Stimulated activated CD8-positive, alpha-beta memory T cell treated with anti-CD3 and anti-CD28 coated beads, Interleukin-2, amount 100 ng/mL, for 48 hours (primary cell): Measurements from ENCODE around the gene SERPINB6.
"Not testable (repeated sequence)": the region's sequence is repeated elsewhere in the genome, so short reads cannot be mapped to it uniquely, and the experiment has no call there.

Source experiments
- DNase-seq, 2 donors: peaks; one replicate each; pipeline ENCODE4 v3.0.0-alpha.2; 2020; ENCODE audit warnings: low read depth in 2 of 2

SERPINB6 gene

DNA sequence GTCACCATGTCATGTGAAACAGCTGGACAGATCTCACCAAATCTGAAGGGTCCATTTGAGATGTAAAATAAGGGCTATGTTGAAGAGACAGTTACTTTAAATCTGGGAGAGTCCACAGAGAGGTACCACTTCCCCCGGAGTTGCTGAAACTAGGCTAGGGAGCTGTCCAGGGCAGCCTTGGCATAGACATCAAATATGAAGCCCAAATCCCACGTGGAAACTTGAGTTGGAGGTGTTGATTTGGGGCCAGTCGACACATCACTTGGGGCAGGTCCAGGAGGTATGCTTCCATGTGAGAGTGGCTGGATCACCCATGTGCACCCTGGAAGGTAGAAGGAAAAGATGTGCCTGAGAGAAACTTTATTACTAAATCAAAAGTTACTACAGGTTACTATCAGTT lies 56.2 kb downstream of the SERPINB6 start:
- no peak for DNase-seq

DNA sequence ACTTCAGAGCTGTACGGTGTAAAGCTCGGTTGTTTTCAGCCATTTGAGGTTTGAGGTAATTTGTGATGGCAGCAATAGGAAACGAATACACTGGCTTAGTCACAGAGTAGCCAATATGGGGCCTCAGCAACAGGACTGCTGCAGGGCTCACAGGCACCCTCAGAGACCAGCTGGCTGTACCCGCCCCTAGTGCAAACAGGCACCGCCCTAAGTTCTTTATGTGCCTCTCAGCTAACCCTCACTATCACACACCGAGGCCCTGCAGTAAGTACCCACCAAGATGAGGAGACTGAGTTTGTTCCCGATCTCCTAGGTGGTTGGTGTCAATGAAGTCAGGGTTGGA lies 57.1 kb downstream of the SERPINB6 start:
- no peak for DNase-seq

DNA sequence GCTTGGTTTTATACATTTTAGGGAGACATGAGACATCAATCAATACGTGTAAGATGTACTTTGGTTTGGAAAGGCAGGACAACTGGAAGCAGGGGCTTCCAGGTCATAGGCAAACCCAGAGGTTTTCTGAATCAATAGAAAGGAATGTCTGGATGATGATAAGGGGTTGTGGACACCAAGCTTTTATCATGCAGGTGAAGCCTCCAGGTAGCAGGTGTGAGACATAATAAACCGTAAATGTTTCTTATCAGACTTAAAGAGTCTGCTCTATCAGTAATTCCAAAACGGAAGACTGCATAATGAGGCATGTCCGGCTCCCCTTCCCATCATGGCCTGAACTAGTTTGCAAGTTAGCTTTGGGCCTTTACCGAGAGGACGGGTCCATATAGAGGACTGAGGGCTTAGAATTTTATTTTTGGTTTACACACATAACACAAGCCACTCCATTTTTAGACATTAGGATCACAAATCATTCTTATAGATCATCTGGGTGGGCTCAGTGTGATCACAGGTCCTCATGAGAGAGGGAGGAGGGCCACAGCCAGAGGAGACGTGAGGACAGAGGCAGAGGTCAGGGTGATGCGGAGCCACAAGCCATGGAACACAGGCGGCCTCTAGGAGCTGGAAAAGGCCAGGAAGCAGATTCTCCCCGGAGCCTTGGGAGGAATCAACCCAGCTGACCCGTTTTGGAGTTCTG lies 57.6 kb downstream of the SERPINB6 start:
- no peak for DNase-seq

DNA sequence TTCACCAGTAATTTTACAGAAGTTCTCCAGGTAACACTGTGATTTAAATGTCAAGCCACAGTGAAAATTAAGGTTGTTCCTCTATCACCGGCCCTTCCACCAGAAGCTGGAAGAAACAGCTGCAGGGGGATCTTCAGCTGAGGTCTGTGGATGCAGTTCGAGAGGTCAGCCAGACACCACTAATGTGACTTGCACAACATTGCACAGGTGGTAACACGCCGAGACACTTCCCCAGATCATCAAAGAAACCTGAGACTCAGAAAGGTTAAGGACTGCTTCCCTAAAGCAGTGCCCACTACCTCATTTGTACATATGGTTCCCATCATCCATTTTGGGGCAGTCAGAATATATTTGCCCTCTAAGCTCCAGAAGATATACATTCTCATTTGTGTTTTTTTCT lies 60.2 kb downstream of the SERPINB6 start:
- DNase-seq: no peak

DNA sequence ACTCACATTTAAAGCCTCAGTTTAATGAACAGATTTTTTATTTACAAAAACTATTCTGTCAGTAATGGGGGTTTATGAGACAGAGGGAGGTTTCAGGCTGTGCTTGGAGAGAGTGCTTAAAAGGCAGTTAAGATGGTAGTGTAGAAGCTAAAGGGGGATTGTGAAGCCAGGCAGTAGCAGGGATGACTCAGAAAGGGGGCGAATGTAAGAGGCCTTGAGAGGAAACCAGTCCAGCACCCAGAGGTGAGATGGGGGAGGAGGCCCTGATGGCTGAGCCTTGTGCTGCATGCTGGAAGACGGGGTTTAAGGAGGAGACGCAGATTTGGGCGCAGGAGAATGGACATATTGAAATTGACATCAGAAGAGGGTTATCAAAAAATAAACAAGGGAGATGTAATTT lies 61.6 kb downstream of the SERPINB6 start:
- DNase-seq: peak in 1 of 2 donors; percentile 32

DNA sequence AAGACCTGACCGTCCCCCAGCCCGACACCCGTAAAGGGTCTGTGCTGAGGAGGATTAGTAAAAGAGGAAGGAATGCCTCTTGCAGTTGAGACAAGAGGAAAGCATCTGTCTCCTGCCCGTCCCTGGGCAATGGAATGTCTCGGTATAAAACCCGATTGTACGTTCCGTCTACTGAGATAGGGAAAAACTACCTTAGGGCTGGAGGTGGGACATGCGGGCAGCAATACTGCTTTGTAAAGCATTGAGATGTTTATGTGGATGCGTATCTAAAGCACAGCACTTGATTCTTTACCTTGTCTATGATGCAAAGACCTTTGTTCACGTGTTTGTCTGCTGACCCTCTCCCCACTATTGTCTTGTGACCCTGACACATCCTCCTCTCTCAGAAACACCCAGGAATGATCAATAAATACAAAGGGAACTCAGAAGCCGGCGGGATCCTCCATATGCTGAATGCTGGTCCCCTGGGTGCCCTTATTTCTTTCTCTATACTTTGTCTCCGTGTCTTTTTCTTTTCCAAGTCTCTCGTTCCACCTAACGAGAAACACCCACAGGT lies 62.2 kb downstream of the SERPINB6 start:
- not testable (repeated sequence) for DNase-seq

DNA sequence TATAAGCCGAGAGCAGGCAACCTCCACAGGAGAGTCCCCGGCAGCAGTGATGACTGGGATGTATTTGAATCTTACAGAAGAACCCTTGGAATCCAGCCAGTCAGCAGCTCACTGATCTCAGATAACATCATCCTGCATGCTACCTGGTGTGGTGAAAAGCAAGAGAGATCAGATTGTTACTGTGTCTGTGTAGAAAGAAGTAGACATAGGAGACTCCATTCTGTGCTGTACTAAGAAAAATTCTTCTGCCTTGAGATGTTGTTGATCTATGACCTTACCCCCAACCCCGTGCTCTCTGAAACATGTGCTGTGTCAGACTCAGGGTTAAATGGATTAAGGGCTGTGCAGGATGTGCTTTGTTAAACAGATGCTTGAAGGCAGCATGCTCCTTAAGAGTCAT lies 62.9 kb downstream of the SERPINB6 start:
- DNase-seq: not testable (repeated sequence)

DNA sequence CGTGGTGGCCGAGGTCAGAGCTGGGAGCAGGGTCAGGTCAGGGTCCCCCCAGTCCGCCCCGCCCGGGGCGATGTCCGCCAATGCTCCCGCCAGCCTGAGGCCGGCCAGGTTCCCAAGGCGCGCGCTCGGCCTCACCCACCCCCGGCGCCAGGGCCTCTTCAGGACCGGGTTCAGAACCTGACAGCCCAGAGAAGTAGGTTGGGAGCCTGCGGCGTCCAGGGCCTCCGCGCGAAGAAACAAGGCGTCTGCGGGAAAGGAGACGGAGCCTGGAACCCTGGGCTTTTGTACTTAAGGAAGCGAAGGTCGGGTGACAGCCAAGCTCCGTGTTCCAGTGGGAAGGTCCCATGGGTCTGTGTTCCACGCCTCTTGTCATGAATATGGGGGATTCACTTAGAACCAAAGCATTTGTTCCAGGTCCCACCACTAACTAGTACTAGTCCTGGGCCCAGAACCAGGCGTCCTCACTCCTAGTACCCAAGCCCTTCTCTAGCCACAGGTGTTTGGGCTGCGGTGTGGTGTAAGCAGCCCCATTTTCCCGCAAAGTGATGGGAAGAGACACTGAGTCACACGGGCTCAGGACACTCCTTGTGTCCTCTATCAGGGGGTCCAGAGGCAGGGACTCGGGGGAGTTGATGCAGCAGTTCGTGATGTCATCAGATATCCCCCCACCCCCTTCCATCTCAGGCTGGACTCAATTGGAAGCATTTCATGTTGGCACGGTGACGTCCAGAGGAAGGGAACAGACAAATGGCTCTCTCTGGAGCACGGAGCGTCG lies 67.8 kb downstream of the SERPINB6 start:
- not testable (repeated sequence) for DNase-seq

DNA sequence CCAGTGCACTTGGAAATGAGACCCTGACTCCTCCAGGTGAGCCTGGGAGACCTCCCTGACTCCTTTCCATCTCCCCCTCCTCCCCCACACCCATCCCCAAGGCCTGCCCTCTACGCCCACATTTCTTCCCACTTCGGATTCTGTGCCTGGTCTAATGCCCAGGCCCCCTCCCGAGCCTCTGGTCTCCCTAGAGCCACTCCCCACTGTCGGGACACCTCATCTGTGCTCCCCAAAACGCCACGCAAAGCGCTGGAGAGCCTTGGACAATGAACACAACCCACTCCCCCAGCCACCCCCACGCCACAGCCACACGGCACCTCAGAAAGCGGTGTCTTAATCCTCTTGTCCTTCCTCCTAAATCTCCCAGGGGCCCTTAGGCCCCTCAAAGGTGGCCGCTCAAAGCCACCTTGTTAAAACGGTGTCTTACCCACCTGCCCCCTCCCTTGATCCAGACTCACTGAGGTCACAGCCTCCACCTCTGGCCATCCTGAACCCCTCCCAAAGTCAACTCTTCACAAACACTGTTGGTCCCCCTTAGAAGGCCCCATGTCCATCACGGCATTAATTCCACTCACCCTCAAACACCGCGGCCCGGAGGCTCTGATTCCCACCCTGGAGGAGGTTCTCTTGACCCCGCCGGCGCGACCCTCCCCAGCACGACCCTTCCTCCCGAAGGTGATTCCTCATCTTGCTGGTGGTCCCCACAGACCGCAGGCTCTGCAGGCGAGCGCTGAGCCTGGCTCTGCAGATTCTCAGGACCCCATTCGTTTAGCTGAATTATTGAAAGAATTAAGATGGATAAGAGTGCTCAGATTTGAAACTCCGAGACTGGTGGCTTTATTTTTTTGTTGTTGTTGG lies 69.5 kb downstream of the SERPINB6 start:
- DNase-seq: not testable (repeated sequence)

DNA sequence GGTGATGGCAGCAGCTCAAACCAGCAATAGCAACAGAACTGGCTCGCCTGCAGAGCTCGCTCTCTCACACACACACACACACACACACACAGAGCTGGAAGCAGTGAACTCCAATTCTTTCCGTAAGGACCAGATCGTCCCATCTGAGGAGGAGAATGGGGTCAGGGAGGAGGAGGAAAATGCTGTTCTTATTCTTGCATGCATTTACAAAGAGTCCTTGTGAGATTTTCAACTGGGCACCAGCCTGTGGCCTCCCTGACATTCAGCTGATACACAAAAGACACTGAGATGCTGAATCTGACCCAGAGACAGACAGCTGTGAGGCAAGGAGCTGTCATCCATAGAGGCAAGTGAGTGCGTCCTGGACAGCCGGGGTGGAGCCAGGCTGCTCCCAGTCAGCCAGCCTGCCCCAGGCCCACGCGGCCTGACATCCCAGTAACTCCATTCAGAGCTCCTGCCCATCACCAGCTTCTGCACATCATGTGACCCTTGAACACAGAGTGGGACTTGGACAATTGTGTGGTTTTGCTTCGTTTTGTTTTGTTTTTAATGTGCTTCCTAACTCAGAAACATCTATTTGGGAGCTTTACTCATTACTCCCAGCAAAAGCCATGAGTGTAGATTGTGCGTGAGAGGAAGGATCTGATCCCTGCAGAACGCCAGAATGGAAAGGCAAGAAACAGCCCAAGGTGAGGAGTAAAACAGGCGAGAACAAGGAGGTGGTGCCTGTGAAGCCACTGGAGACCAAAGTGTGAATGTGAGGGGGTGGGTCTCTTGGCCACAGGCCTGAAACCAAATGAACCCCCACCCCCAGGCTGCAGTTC lies 70.3 kb downstream of the SERPINB6 start:
- DNase-seq: no peak

DNA sequence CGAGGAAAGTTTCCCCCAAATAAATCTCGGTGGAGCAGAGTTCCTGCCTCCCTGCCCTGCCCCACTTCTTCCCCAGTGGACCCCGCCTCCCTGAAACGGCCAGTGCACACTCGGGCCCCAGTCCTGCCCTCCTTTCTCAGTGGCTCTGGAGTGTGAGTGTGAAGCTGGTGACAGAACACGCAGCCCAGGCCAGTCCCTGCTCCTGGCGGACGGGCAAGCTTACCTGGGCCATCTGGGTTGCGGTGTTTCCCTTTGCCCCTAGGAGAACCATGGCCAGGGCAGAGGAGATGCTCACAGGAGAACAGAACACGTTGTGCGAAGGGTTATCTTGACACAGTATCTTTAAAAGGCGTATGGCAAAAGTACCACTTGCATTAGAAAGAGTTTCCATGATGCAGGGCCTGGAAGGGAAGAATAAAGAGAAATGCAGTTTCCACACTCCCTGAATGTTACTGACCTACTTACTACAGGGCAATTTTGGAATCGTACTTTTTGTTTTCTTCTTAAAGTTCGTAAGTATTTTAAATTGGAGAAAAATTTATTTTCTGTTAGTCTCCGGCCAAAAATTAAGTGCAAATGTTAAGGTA lies 71.1 kb downstream of the SERPINB6 start:
- DNase-seq: no peak

DNA sequence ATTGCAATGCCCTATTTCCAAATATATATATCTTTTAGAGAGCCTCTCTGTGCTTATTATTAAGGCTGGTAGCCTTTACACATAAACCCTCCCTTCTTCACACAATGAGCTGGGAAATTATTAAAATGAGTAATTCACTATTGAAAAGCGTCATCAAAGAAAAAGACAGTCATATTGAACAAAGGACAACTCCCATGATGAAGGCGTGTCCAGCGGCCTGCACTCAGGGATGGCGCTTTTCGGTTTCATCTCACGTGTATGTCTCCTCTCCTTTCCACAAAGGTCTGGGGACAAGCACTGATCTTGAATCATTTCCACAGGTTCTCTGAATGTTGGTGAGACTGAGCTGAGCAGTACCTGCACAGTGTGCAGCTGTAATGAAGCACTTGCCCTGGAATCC lies 71.8 kb downstream of the SERPINB6 start:
- peak in 1 of 2 donors; percentile 23 for DNase-seq
